Suprapubic skin (tissue), 4 donors: ENCODE results near the gene ZMYND10. TPM values are rescaled to one million over a fixed set of nuclear protein-coding genes. Genes with fewer than 3 reads are reported as not detected.

Experiments
- DNase-seq, 2 donors: peaks; one replicate each; pipeline ENCODE4 v3.0.0-alpha.2; 2019; ENCODE audit warnings: low spot score in 2 of 2
- H3K27ac ChIP-seq: fragments of 200-600 bp; sonication (generic); one replicate; pipeline ENCODE4 v1.5.1; 2019
- H3K27me3 ChIP-seq: fragments of 200-600 bp; sonication (generic); one replicate; pipeline ENCODE4 v1.5.1; 2019
- H3K36me3 ChIP-seq: fragments of 200-600 bp; sonication (generic); one replicate; pipeline ENCODE4 v1.5.1; 2019
- H3K4me1 ChIP-seq: fragments of 200-600 bp; sonication (generic); one replicate; pipeline ENCODE4 v1.5.1; 2019
- H3K4me3 ChIP-seq: fragments of 200-600 bp; sonication (generic); one replicate; pipeline ENCODE4 v1.5.1; 2019; ENCODE audit warnings: mild to moderate bottlenecking
- H3K9me3 ChIP-seq: fragments of 200-600 bp; sonication (generic); one replicate; pipeline ENCODE4 v1.5.1; 2019
- CTCF ChIP-seq, 2 donors: fragments of 200-600 bp in 1 of 2; fragments of 450-650 bp in 1 of 2; sonication (generic) in 1 of 2; IDR thresholded peaks; one replicate each; pipeline ENCODE4 v1.5.1; 2016 to 2019; ENCODE audit warnings: antibody characterized with exemption in 2 of 2, mild to moderate bottlenecking in 1 of 2, moderate library complexity in 1 of 2
- EP300 ChIP-seq: sonication (generic); formaldehyde crosslinking; IDR thresholded peaks from one replicate; pipeline ENCODE4 v1.6.1; 2017; ENCODE audit warnings: antibody characterized with exemption
- POLR2A ChIP-seq, 2 donors: fragments of 450-650 bp; IDR thresholded peaks; one replicate each; pipeline ENCODE4 v1.6.1; 2017; ENCODE audit warnings: antibody characterized with exemption in 2 of 2, mild to moderate bottlenecking in 2 of 2, moderate library complexity in 2 of 2
- POLR2AphosphoS5 ChIP-seq, 3 donors: sonication (generic); formaldehyde crosslinking; IDR thresholded peaks; one replicate each; pipeline ENCODE4 v1.6.1; 2017; ENCODE audit warnings: antibody characterized with exemption in 3 of 3
- WGBS: methylation state at CpG from one replicate; pipeline ENCODE4 v1.1.5; 2018; 5-methylcytosine and 5-hydroxymethylcytosine counted together
- total RNA-seq, 4 donors: library from RNA; depleted of rRNA; stranded (reverse); fragments of >200 nt; gene quantifications; one replicate each; pipeline ENCODE4 v1.1.0, GENCODE V29; 2016

ZMYND10 gene
- total RNA-seq, 4 donors from 2014 or later, result 1.6 to 4.7 (median 1.9) TPM; not detected in 1

- 53% methylated on average over 6 of the region's 14 CpGs for WGBS
- Histone ChIP-seq H3K4me3 (no peak within 1 kb of the TSS), H3K4me1 (peaks cover 41% of the 10 kb centered on the region), H3K27ac (peak within 1 kb of the TSS; percentile 7), H3K27me3 (no peaks in the 10 kb centered on the region), H3K9me3 (no peaks in the 10 kb centered on the region), H3K36me3 (no peaks in the 10 kb centered on the region)
- TF ChIP-seq POLR2A (IDR thresholded peaks at IDR 0.05) (no peak), EP300 (no peak), POLR2AphosphoS5 (IDR thresholded peaks at IDR 0.05) (no peak), CTCF (IDR thresholded peaks at IDR 0.05) (no peak)
- DNase-seq, result peak in 1 of 2 donors; percentile 87
Observed at GRCh38 chr3:50303013-50303815, 42.3 kb downstream of the ZMYND10 start, which contains the start of gene HYAL1. TSS of gene HYAL1 (minus strand) at chr3:50303574. CDS start at chr3:50302956, 618 bp downstream.

GRCh38 chr3:50302095-50303012 lies 43.2 kb downstream of the ZMYND10 start:
- H3K27ac ChIP-seq, result no peak overlapping the region
- no peaks in the 10 kb centered on the region for H3K36me3 ChIP-seq
- H3K9me3 ChIP-seq, result no peaks in the 10 kb centered on the region
- DNase-seq, result peak in 1 of 2 donors; percentile 71
- WGBS, result 78% methylated on average over 23 of the region's 32 CpGs
- no peaks in the 10 kb centered on the region for H3K27me3 ChIP-seq
- H3K4me3 ChIP-seq, result no peak overlapping the region
- TF ChIP-seq POLR2A (IDR thresholded peaks at IDR 0.05) (no peak), POLR2AphosphoS5 (IDR thresholded peaks at IDR 0.05) (no peak), CTCF (IDR thresholded peaks at IDR 0.05) (no peak), EP300 (no peak)
- peaks cover 47% of the 10 kb centered on the region for H3K4me1 ChIP-seq

- Histone ChIP-seq H3K9me3 (no peaks in the 10 kb centered on the region), H3K4me1 (peaks cover 47% of the 10 kb centered on the region), H3K27me3 (no peaks in the 10 kb centered on the region), H3K27ac (peak overlapping the region; percentile 89), H3K4me3 (no peak overlapping the region), H3K36me3 (peaks cover 9% of the 10 kb centered on the region)
- WGBS, result 90% methylated on average over 3 of the region's 6 CpGs
- TF ChIP-seq POLR2AphosphoS5 (IDR thresholded peaks at IDR 0.05) (no peak), CTCF (IDR thresholded peaks at IDR 0.05) (no peak), EP300 (no peak), POLR2A (IDR thresholded peaks at IDR 0.05) (no peak)
- no peak for DNase-seq
Observed at GRCh38 chr3:50300681-50301254, 44.8 kb downstream of the ZMYND10 start.

- no peaks in the 10 kb centered on the region for H3K9me3 ChIP-seq
Observed at GRCh38 chr3:50299929-50300680, 45.4 kb downstream of the ZMYND10 start.

More at GRCh38 chr3:50299929-50300680, 45.4 kb downstream of the ZMYND10 start:
- H3K4me3 ChIP-seq, result peak overlapping the region; percentile 71
- DNase-seq, result peak in 1 of 2 donors; percentile 77
- peak overlapping the region; percentile 89 for H3K27ac ChIP-seq
- peaks cover 9% of the 10 kb centered on the region for H3K36me3 ChIP-seq
- no peaks in the 10 kb centered on the region for H3K27me3 ChIP-seq
- TF ChIP-seq POLR2AphosphoS5 (IDR thresholded peaks at IDR 0.05), result no peak
- no peak for TF ChIP-seq CTCF (IDR thresholded peaks at IDR 0.05)
- 42% methylated on average over 9 of the region's 12 CpGs for WGBS
- peaks cover 47% of the 10 kb centered on the region for H3K4me1 ChIP-seq
